Lung (tissue), 12 donors: Measurements from ENCODE around the gene MDM1. TPM values are rescaled to one million over a fixed set of nuclear protein-coding genes. Genes with fewer than 3 reads are reported as not detected.
A peak's percentile ranks its signal among the peaks of the same experiment; 100 is the strongest.

Experiments
- ATAC-seq: fragments of 200-7000 bp; cut with Tn5 transposase; one replicate; pipeline ENCODE4 v1.9.1; 2020; ENCODE audit warnings: moderate number of reproducible peaks; ENCODE audit not compliant: insufficient read depth, low FRiP score
- DNase-seq, 3 donors: peaks; one replicate each; pipeline ENCODE4 v3.0.0-alpha.2; 2013 to 2017
- H3K27ac ChIP-seq, 2 donors: one replicate each; pipeline ENCODE4 v1.5.1; 2013; ENCODE audit warnings: mild to moderate bottlenecking in 2 of 2, moderate library complexity in 2 of 2, control low read depth in 1 of 2, inconsistent platforms in 1 of 2, low read depth in 1 of 2, low read length in 1 of 2
- H3K27me3 ChIP-seq, 3 donors: one replicate each; pipeline ENCODE4 v1.5.1; 2013; ENCODE audit warnings: low read length in 2 of 3; ENCODE audit not compliant: control insufficient read depth in 3 of 3, insufficient read depth in 3 of 3
- H3K36me3 ChIP-seq, 4 donors: one replicate each; pipeline ENCODE4 v1.5.1; 2013; ENCODE audit warnings: low read length in 4 of 4, mild to moderate bottlenecking in 1 of 4, moderate library complexity in 1 of 4; ENCODE audit not compliant: control insufficient read depth in 4 of 4, insufficient read depth in 4 of 4
- H3K4me1 ChIP-seq, 5 donors: one replicate each; pipeline ENCODE4 v1.5.1; 2013; ENCODE audit warnings: low read length in 5 of 5, mild to moderate bottlenecking in 2 of 5, moderate library complexity in 1 of 5; ENCODE audit not compliant: control insufficient read depth in 5 of 5, insufficient read depth in 5 of 5
- H3K4me3 ChIP-seq: one replicate; pipeline ENCODE4 v1.5.1; 2013; ENCODE audit warnings: mild to moderate bottlenecking, control low read depth, moderate library complexity
- H3K9ac ChIP-seq, 2 donors: one replicate each; pipeline ENCODE4 v1.5.1; 2013; ENCODE audit warnings: low read length in 2 of 2, control low read depth in 1 of 2; ENCODE audit not compliant: insufficient read depth in 1 of 2
- H3K9me3 ChIP-seq, 4 donors: one replicate each; pipeline ENCODE4 v1.5.1; 2013; ENCODE audit warnings: low read length in 3 of 4, mild to moderate bottlenecking in 1 of 4, moderate library complexity in 1 of 4; ENCODE audit not compliant: control insufficient read depth in 4 of 4, insufficient read depth in 3 of 4
- WGBS, 2 donors: extraction: QIAGEN DNeasy Blood & Tissue Kit; methylation state at CpG; one replicate each; pipeline ENCODE4 v1.1.7; 2013; 5-methylcytosine and 5-hydroxymethylcytosine counted together
- polyA plus RNA-seq, 2 donors: library from polyadenylated mRNA; stranded (reverse); fragments of 200-250 nt; gene quantifications; one replicate each; pipeline ENCODE4 v1.2.1, GENCODE V29; 2013
- total RNA-seq, 2 donors: library from RNA; depleted of rRNA in 1 of 2; stranded (reverse); fragments of >200 nt in 1 of 2; gene quantifications; one replicate each; pipeline ENCODE4 v1.2.1, GENCODE V29; 2014 to 2021
- TF ChIP-seq, protein P1 (sequence below): IDR thresholded peaks from 2 replicates; pipeline ENCODE4 v1.5.1; 2012; ENCODE audit warnings: mild to moderate bottlenecking; ENCODE audit errors: control extremely low read depth, extremely low read depth
- donor health status: control.
- donor health status: control.
- donor health status: Bipolar disorder and iron deficiency.
- donor health status: healthy.
- donor health status: DM: yes; HTN: yes; CAD: no.

The MDM1 gene
- total and polyA plus RNA-seq, 4 donors = 6.7 to 29.7 (median 12.4) TPM

DNA sequence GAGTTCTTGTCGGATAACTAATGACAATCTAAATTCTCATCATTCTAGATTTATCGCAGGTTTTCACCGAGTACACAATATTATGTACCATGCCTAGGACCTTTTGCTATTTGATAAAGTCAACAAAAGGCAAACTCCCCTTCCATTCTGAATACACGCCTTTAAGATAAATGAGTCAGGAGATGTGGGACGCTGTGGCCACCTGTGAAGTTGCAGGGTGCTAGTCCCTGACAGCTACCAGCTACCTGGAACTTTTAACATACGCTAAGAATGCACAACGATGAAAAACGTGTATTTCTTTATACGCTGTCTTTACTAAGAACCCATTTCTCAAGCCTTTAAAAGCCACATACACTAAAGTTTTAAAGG lies 678 bp downstream of the MDM1 start:
- peaks cover 0 to 3% (median 0%) of the 10 kb centered on the region in 4 donors for H3K36me3 ChIP-seq
- no peak overlapping the region for H3K27ac ChIP-seq
- WGBS, 2 donors = 31 to 35% methylated on average over 9 of the region's 9 CpGs
- ATAC-seq (no peak), DNase-seq (no peak)
- no peaks in the 10 kb centered on the region for H3K27me3 ChIP-seq
- H3K4me3 ChIP-seq = peak overlapping the region; percentile 97
- H3K9me3 ChIP-seq = no peaks in the 10 kb centered on the region
- TF ChIP-seq, protein P1, sequence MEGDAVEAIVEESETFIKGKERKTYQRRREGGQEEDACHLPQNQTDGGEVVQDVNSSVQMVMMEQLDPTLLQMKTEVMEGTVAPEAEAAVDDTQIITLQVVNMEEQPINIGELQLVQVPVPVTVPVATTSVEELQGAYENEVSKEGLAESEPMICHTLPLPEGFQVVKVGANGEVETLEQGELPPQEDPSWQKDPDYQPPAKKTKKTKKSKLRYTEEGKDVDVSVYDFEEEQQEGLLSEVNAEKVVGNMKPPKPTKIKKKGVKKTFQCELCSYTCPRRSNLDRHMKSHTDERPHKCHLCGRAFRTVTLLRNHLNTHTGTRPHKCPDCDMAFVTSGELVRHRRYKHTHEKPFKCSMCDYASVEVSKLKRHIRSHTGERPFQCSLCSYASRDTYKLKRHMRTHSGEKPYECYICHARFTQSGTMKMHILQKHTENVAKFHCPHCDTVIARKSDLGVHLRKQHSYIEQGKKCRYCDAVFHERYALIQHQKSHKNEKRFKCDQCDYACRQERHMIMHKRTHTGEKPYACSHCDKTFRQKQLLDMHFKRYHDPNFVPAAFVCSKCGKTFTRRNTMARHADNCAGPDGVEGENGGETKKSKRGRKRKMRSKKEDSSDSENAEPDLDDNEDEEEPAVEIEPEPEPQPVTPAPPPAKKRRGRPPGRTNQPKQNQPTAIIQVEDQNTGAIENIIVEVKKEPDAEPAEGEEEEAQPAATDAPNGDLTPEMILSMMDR = no peak
- peak overlapping the region; percentile 37 to 59 for H3K9ac ChIP-seq
- peaks cover 1 to 9% (median 8%) of the 10 kb centered on the region in 5 donors for H3K4me1 ChIP-seq

DNA sequence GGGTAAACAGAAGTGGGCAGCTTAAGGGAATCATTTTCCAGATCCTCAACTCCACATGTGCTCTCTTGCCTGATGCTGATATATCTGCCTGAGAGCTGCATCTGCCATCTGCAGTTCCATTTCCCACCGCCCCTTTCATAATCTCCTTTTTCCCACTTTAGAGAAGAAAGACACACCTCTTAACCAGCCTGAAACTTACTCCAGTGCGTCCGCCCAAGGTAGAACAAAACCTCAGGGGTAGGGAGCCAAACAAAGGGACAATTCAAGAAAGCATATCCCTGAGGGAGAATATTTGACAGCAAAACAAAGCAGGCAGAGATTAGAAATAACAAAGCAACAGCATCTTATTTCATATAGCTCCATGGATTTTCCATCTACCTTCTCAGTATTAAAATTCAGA lies 4.3 kb downstream of the MDM1 start:
- Histone ChIP-seq H3K9ac (no peak overlapping the region), H3K27me3 (no peaks in the 10 kb centered on the region), H3K36me3 (peaks cover 0 to 5% (median 1%) of the 10 kb centered on the region in 4 donors), H3K4me1 (peaks cover 1 to 9% (median 8%) of the 10 kb centered on the region in 5 donors), H3K27ac (no peak overlapping the region), H3K4me3 (no peak overlapping the region), H3K9me3 (no peaks in the 10 kb centered on the region)
- WGBS, 2 donors = 91 to 94% methylated on average over 3 of the region's 3 CpGs
- ATAC-seq (no peak), DNase-seq (no peak)
- TF ChIP-seq, protein P1 = no peak

DNA sequence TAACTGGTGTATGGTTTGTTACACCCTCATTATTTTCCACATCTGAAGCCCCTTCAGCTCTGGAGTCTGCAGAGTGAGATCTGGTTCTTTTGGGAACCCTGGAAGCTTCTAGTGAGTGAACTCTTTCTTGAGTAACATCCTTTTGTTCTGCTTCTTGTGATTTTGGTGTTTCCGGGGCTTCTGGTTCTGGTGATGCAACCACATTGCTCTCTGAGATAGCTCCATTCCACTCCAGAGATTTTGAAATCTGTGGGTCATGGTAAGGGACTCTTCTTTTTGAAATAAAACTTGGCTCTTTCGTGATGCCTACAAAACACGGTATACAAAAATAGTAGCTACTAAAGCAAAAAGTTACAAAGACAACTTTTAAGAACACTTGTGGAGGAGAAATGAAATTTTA lies 5.4 kb downstream of the MDM1 start:
- no peaks in the 10 kb centered on the region for H3K9me3 ChIP-seq
- 37 to 68% methylated on average over 3 of the region's 3 CpGs for WGBS, 2 donors
- peaks cover 0 to 5% (median 2%) of the 10 kb centered on the region in 4 donors for H3K36me3 ChIP-seq
- ATAC-seq = no peak
- TF ChIP-seq, protein P1 = no peak
- no peak overlapping the region for H3K27ac ChIP-seq
- no peak for DNase-seq
- H3K27me3 ChIP-seq = no peaks in the 10 kb centered on the region
- H3K9ac ChIP-seq = no peak overlapping the region
- H3K4me1 ChIP-seq = peaks cover 0 to 9% (median 8%) of the 10 kb centered on the region in 5 donors
- no peak overlapping the region for H3K4me3 ChIP-seq

DNA sequence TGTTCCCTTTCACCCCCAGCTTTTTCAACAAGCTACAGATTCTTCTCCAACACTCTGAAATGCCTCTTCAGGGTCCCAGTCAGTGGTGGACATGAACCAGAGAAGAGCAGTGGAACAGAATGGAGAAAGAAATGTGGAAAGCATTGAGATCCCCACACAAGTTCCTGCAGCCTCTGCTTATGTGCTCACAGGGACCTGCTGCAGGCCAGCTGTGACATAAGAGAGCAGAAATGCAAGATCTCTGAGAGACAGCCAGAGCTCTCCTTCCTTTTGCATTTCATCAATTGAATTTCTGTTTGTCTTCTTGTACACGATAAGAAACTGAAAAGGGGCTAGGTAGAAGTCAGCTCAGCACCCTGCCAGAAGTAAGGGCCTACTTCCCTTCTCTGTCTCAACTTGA lies 6.2 kb downstream of the MDM1 start:
- no peak for ATAC-seq
- WGBS, 2 donors = 75 to 84% methylated on average over 1 of the region's 1 CpG

More for the DNA sequence above, 6.2 kb downstream of the MDM1 start:
- H3K4me1 ChIP-seq = peaks cover 0 to 3% (median under 1%) of the 10 kb centered on the region in 5 donors
- no peak for DNase-seq
- TF ChIP-seq, protein P1 = no peak
- H3K4me3 ChIP-seq = no peak overlapping the region
- no peaks in the 10 kb centered on the region for H3K27me3 ChIP-seq
- H3K27ac ChIP-seq = no peak overlapping the region
- H3K36me3 ChIP-seq = peaks cover 0 to 5% (median 2%) of the 10 kb centered on the region in 4 donors
- H3K9me3 ChIP-seq = no peaks in the 10 kb centered on the region
- no peak overlapping the region for H3K9ac ChIP-seq
